Esophagus muscularis mucosa (tissue), 3 donors: ENCODE data around the gene GLE1.

ENCODE experiments used
- CTCF ChIP-seq, 3 experiments: fragments of 200-600 bp in 2 of 3; fragments of 450-650 bp in 1 of 3; sonication (generic) in 2 of 3; IDR thresholded peaks; one replicate each; pipeline ENCODE4 v1.5.1; 2017 to 2019; ENCODE audit warnings: antibody characterized with exemption in 3 of 3, mild to moderate bottlenecking in 2 of 3, moderate library complexity in 1 of 3
- POLR2AphosphoS5 ChIP-seq, 2 donors: sonication (generic); formaldehyde crosslinking; IDR thresholded peaks; one replicate each; pipeline ENCODE4 v1.6.1; 2017; ENCODE audit warnings: antibody characterized with exemption in 2 of 2

GRCh38 chr9:128540634-128541360 lies 36.3 kb downstream of the GLE1 start:
- no peak for TF ChIP-seq CTCF (IDR thresholded peaks at IDR 0.05)
- TF ChIP-seq POLR2AphosphoS5 (IDR thresholded peaks at IDR 0.05): no peak
